PC-3 (cell line): ENCODE results near the gene ACTR1A. TPM values are rescaled to one million over a fixed set of nuclear protein-coding genes. Genes with fewer than 3 reads are reported as not detected.
A peak's percentile ranks its signal among the peaks of the same experiment; 100 is the strongest.

Experiments
- ATAC-seq: fragments of 200-7000 bp; cut with Tn5 transposase; 2 replicates; pipeline ENCODE4 v1.9.1; 2020; ENCODE audit warnings: mild to moderate bottlenecking, moderate library complexity
- BruUV-seq: library from RNA; stranded (reverse); fragments of 400-500 nt; replicated peaks from 2 replicates; lab custom pipeline; 2021; lab: Mats Ljungman, UMichigan
- CTCF ChIA-PET: fragments of 300-600 bp; sonication (Branson Sonifier 250); formaldehyde crosslinking; loops from one replicate; lab custom pipeline; 2022; ENCODE audit warnings: antibody characterized with exemption; lab: Charles Lee
- POLR2A ChIA-PET: fragments of 300-600 bp; sonication (Branson Sonifier 250); formaldehyde crosslinking; loops from one replicate; lab custom pipeline; 2022; ENCODE audit warnings: antibody characterized with exemption; ENCODE audit not compliant: unreplicated experiment; lab: Charles Lee
- DNase-seq: peaks from one replicate; pipeline ENCODE4 v3.0.0-alpha.2; 2015
- H2AFZ ChIP-seq: fragments of 300-600 bp; sonication (generic); 2 replicates; pipeline ENCODE4 v1.6.0; 2016; ENCODE audit warnings: antibody characterized with exemption, low read length
- H3F3A ChIP-seq: fragments of 300-600 bp; sonication (generic); one replicate; pipeline ENCODE4 v1.6.0; 2017; ENCODE audit warnings: antibody characterized with exemption, low read length, control low read depth, mild to moderate bottlenecking; ENCODE audit not compliant: unreplicated experiment
- H3K27ac ChIP-seq: fragments of 300-600 bp; sonication (generic); 2 replicates; pipeline ENCODE4 v1.5.1; 2016; ENCODE audit warnings: mild to moderate bottlenecking, low read length
- H3K27me3 ChIP-seq: fragments of 300-600 bp; sonication (generic); 2 replicates; pipeline ENCODE4 v1.6.1; 2016; ENCODE audit warnings: low read length, mixed read lengths
- H3K36me3 ChIP-seq: fragments of 300-600 bp; sonication (generic); 2 replicates; pipeline ENCODE4 v1.6.1; 2016; ENCODE audit warnings: low read depth, mixed run types, low read length, mixed read lengths
- H3K4me1 ChIP-seq: fragments of 300-600 bp; sonication (generic); 2 replicates; pipeline ENCODE4 v1.5.1; 2016; ENCODE audit warnings: low read length; ENCODE audit not compliant: insufficient read depth
- H3K4me2 ChIP-seq: fragments of 300-600 bp; sonication (generic); 2 replicates; pipeline ENCODE4 v1.6.0; 2016; ENCODE audit warnings: low read length
- H3K4me3 ChIP-seq: fragments of 300-600 bp; sonication (generic); 2 replicates; pipeline ENCODE4 v1.5.1; 2016; ENCODE audit warnings: mild to moderate bottlenecking, low read length, mixed read lengths
- H3K79me2 ChIP-seq: fragments of 300-600 bp; sonication (generic); 2 replicates; pipeline ENCODE4 v1.6.1; 2017; ENCODE audit warnings: low read length, mixed read lengths
- H3K9ac ChIP-seq: fragments of 300-600 bp; sonication (generic); 2 replicates; pipeline ENCODE4 v1.6.0; 2016; ENCODE audit warnings: mild to moderate bottlenecking, low read length
- H3K9me2 ChIP-seq: fragments of 300-600 bp; sonication (generic); replicated peaks from 2 replicates; pipeline ENCODE4 v1.6.1; 2016; ENCODE audit warnings: mixed run types, low read length, mixed read lengths
- H3K9me3 ChIP-seq: fragments of 300-600 bp; sonication (generic); 2 replicates; pipeline ENCODE4 v1.6.1; 2016; ENCODE audit warnings: low read length, mixed read lengths
- H4K20me1 ChIP-seq: fragments of 300-600 bp; sonication (generic); 2 replicates; pipeline ENCODE4 v1.6.1; 2016; ENCODE audit warnings: low read length, mixed read lengths
- EZH2 ChIP-seq: fragments of 300-600 bp; sonication (generic); IDR thresholded peaks from one replicate; pipeline ENCODE4 v1.6.1; 2017; ENCODE audit warnings: antibody characterized with exemption, mild to moderate bottlenecking, low read length; ENCODE audit not compliant: unreplicated experiment
- EZH2phosphoT487 ChIP-seq: fragments of 300-600 bp; sonication (generic); IDR thresholded peaks from 2 replicates; pipeline ENCODE4 v1.6.1; 2018; ENCODE audit warnings: mild to moderate bottlenecking, antibody characterized with exemption, low read length, borderline replicate concordance
- intact Hi-C: fragments of 100-400 bp; cut with micrococcal nuclease; formaldehyde crosslinking; loops from 2 replicates; pipeline ENCODE4 v1.9.0; 2023
- total RNA-seq: library from RNA; depleted of rRNA; stranded (reverse); fragments of >200 nt; gene quantifications from 2 replicates; pipeline ENCODE4 v1.2.3, GENCODE V29; 2014
- TF ChIP-seq, protein P1 (sequence below): fragments of 300-600 bp; sonication (generic); conservative IDR thresholded peaks from 2 replicates; pipeline ENCODE4 v1.5.1; 2017; ENCODE audit warnings: antibody characterized with exemption, low read depth, mild to moderate bottlenecking, low read length

ACTR1A gene
- total RNA-seq, 1 experiment from 2014 or later = 69.9 TPM

DNA sequence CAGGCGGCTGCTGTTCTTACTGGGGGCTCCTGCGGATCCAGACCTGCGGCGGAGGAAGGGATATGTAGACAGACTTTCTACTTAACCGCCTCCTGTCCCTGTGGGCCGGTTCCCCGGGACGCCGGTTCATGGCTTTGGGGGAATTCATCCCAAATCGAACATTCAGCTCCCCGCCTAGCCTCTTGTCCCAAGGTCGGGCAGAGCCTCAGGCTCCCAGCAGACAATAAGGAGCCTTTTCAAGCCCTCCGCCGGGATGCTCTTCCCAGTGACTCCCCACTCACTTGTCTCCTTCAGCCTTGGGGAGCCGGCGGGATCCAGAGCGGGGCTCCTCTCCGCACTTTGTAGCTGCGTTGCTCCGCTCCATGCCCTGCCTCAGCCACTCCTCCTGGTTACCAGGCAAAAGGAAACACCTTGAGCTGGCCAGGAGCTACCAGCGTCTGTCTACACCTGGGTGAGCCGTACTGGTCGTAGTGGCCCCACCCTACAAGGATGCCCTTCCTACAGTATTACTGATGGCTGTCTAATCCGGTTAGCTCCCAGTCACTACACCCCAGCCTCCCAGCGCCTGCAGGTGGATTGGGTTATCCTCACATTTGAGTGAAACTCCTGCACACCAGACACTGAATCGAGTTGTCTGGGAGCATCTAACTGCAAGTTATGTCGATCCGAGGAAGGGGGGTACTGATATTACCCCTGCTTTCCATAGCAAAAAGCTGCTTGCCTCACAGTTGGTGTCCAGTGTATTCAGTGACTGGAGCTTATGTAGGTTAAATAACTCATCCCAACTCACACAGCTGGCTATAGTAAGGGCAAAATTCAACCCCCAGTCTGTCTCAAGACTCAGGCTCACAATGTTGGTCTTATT, 51.2 kb downstream of the ACTR1A start, which contains the start of gene C10orf95:
C10orf95 (minus strand) TSS at position 439 of the 865 bp plus-strand sequence. CDS start 450 bp downstream, outside the sequence.
- H3K79me2 ChIP-seq = peaks cover 29% of the 10 kb centered on the region
- 0 out of 2 replicates have a peak, but pooled peaks cover 4% of the 10 kb centered on the region for H4K20me1 ChIP-seq
- ChIA-PET CTCF (interaction anchor here (1.4 kb wide), 1 partner anchor 58 kb away, joined by 3 read pairs; no protein-coding TSS in a partner anchor), POLR2A (interaction anchor here (0.5 to 0.6 kb wide), 2 partner anchors 318 to 718 kb away, joined by 4 to 6 read pairs; no protein-coding TSS in a partner anchor)
- ATAC-seq (peak; percentile 35), DNase-seq (peak; percentile 41)
- no peaks in the 10 kb centered on the region for H3K9me3 ChIP-seq
- H3K4me1 ChIP-seq = peaks cover 20% of the 10 kb centered on the region
- H3K27me3 ChIP-seq = no peaks in the 10 kb centered on the region
- peak within 1 kb of the TSS; percentile 97 for H3K4me2 ChIP-seq
- peak within 1 kb of the TSS; percentile 63 for H2AFZ ChIP-seq
- intact Hi-C loops = no loop called here
- BruUV-seq = TSS peak; percentile 19
- no peaks in the 10 kb centered on the region for H3K9me2 ChIP-seq
- H3F3A ChIP-seq = no peaks in the 10 kb centered on the region
- peaks cover 5% of the 10 kb centered on the region; the same call in 1 of the 2 replicates for H3K36me3 ChIP-seq
- no peak within 1 kb of the TSS for H3K27ac ChIP-seq
- peak within 1 kb of the TSS; percentile 87 for H3K9ac ChIP-seq
- TF ChIP-seq EZH2 = no peak
- H3K4me3 ChIP-seq = peak within 1 kb of the TSS; percentile 92

DNA sequence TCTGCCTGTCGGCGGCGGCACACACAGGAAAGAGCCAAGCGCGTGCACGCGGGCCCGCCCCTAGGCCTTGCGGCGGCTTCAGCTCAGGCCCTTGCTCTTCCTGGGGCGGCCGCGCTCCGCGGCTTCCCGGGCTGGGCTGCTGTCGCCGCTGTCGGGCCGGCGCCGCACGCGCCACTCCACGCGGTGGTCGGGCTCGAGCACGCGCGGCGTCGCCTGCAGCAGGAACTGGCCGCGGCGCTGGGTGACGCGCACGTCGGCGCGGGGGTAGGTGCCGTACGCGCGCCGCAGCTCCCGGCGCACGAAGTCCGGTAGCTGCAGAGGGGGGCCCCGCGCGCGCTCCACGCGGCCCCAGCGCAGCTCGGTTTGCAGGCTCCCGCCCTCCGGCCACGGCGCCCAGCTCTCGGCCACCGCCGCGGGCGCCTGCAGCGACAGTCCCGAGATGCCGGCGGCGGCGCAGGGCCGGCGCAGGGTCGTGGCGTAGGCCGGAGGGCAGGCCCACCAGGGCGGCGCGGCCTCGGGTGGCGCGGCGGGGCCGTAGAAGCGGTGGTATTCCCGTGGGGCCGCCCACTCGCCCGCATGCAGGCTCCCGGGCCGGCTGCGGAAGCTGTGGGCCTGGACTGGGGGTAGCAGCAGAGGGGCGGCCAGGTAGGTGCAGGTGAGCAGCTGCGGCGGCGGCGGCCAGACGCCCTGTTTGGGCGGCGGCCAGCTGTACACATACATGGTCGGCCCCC, 52.0 kb downstream of the ACTR1A start:
- H3K9me3 ChIP-seq = no peaks in the 10 kb centered on the region
- H3K36me3 ChIP-seq = peaks cover 5% of the 10 kb centered on the region; the same call in 1 of the 2 replicates
- no peaks in the 10 kb centered on the region for H3F3A ChIP-seq
- peak overlapping the region; percentile 92 for H3K4me3 ChIP-seq
- peak; percentile 82 for DNase-seq
- H2AFZ ChIP-seq = peak overlapping the region; percentile 63
- intact Hi-C loops = no loop called here
- no peaks in the 10 kb centered on the region for H3K9me2 ChIP-seq
- no peaks in the 10 kb centered on the region for H3K27me3 ChIP-seq
- no TSS peak for BruUV-seq
- H3K4me2 ChIP-seq = peak overlapping the region; percentile 97
- H3K27ac ChIP-seq = peak overlapping the region; percentile 55
- peaks cover 20% of the 10 kb centered on the region for H3K4me1 ChIP-seq
- ATAC-seq = peak; percentile 79
- H4K20me1 ChIP-seq = 0 out of 2 replicates have a peak, but pooled peaks cover 4% of the 10 kb centered on the region
- TF ChIP-seq EZH2 = no peak
- peak; percentile 90 for TF ChIP-seq EZH2phosphoT487
- TF ChIP-seq, protein P1, sequence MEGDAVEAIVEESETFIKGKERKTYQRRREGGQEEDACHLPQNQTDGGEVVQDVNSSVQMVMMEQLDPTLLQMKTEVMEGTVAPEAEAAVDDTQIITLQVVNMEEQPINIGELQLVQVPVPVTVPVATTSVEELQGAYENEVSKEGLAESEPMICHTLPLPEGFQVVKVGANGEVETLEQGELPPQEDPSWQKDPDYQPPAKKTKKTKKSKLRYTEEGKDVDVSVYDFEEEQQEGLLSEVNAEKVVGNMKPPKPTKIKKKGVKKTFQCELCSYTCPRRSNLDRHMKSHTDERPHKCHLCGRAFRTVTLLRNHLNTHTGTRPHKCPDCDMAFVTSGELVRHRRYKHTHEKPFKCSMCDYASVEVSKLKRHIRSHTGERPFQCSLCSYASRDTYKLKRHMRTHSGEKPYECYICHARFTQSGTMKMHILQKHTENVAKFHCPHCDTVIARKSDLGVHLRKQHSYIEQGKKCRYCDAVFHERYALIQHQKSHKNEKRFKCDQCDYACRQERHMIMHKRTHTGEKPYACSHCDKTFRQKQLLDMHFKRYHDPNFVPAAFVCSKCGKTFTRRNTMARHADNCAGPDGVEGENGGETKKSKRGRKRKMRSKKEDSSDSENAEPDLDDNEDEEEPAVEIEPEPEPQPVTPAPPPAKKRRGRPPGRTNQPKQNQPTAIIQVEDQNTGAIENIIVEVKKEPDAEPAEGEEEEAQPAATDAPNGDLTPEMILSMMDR = no peak
- CTCF ChIA-PET = interaction anchor here (1.4 kb wide), 1 partner anchor 57 kb away, joined by 3 read pairs; no protein-coding TSS in a partner anchor
- H3K79me2 ChIP-seq = peaks cover 29% of the 10 kb centered on the region
- peak overlapping the region; percentile 87 for H3K9ac ChIP-seq
- POLR2A ChIA-PET = interaction anchor here (1.2 kb wide), 1 partner anchor 18 kb away, joined by 5 read pairs; the partner anchor contains the start of gene CUEDC2

DNA sequence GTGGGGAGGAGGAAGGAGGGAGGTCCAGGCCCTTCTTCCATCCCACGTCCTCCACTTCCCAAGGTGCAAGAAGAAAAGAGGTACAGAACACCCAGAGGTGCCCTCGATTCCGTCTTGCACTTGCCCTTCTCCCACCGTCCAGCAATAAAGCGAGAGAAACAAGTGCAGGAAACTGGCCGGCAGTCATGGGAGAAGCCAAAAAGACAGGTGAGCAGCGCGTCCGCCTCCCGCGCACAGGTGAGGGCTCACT, 52.5 kb downstream of the ACTR1A start:
- no peaks in the 10 kb centered on the region for H3K27me3 ChIP-seq
- no peaks in the 10 kb centered on the region for H3K9me2 ChIP-seq
- H3F3A ChIP-seq = no peaks in the 10 kb centered on the region
- DNase-seq (no peak), ATAC-seq (peak; percentile 3; the same call in 1 of the 2 replicates)
- intact Hi-C loops = no loop called here
- CTCF ChIA-PET = no interaction called here
- POLR2A ChIA-PET = interaction anchor here (1.2 kb wide), 1 partner anchor 17 kb away, joined by 5 read pairs; the partner anchor contains the start of gene CUEDC2
- 0 out of 2 replicates have a peak, but pooled peaks cover 4% of the 10 kb centered on the region for H4K20me1 ChIP-seq
- no TSS peak for BruUV-seq
- H3K27ac ChIP-seq = peak overlapping the region; percentile 55
- H3K9me3 ChIP-seq = no peaks in the 10 kb centered on the region
- peaks cover 29% of the 10 kb centered on the region for H3K79me2 ChIP-seq
- TF ChIP-seq, protein P1 = no peak
- H3K9ac ChIP-seq = peak overlapping the region; percentile 87
- peak overlapping the region; percentile 60 for H2AFZ ChIP-seq
- peaks cover 5% of the 10 kb centered on the region; the same call in 1 of the 2 replicates for H3K36me3 ChIP-seq
- H3K4me1 ChIP-seq = peaks cover 20% of the 10 kb centered on the region
- H3K4me2 ChIP-seq = peak overlapping the region; percentile 97
- peak overlapping the region; percentile 92 for H3K4me3 ChIP-seq
